Measurements from ENCODE around the gene KATNB1.
A peak's percentile ranks its signal among the peaks of the same experiment; 100 is the strongest.

The KATNB1 gene

GRCh38 chr16:57747496-57747895, 11.9 kb downstream of the KATNB1 start:
- no peak for DNase-seq

- DNase-seq: no peak
Observed at GRCh38 chr16:57747996-57748395, 12.4 kb downstream of the KATNB1 start.

GRCh38 chr16:57748596-57748995, 13.0 kb downstream of the KATNB1 start:
- DNase-seq: no peak

DNA sequence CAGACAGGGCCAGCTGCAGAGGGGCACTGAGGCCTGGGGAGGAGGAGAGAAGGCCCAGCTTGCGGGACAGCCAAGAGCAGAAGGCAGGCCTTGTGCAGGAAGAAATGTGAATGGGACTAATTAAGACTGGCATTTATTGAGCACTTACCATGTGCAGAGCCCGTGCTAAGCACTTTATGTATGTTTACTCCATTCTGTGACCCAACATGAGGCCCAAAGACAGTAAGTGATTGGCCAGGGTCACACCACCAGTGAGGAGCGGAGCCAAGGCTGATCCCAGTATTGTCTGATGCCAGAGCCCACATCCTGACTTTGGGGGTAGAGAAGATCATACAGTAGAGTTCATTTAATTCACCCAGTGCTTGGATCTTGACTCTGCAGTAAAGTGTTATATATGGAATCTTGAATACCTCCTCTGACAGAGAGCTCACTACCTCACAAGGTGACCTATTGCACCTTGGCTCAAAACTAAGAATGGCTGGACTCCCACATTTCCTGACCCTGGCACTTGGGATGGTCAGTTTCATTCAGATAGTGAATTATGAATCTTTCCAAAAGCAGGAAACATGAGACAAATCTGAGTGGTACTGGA, 13.6 kb downstream of the KATNB1 start:
- no peak for DNase-seq

GRCh38 chr16:57749856-57750452, 14.4 kb downstream of the KATNB1 start:
- DNase-seq: no peak

DNA sequence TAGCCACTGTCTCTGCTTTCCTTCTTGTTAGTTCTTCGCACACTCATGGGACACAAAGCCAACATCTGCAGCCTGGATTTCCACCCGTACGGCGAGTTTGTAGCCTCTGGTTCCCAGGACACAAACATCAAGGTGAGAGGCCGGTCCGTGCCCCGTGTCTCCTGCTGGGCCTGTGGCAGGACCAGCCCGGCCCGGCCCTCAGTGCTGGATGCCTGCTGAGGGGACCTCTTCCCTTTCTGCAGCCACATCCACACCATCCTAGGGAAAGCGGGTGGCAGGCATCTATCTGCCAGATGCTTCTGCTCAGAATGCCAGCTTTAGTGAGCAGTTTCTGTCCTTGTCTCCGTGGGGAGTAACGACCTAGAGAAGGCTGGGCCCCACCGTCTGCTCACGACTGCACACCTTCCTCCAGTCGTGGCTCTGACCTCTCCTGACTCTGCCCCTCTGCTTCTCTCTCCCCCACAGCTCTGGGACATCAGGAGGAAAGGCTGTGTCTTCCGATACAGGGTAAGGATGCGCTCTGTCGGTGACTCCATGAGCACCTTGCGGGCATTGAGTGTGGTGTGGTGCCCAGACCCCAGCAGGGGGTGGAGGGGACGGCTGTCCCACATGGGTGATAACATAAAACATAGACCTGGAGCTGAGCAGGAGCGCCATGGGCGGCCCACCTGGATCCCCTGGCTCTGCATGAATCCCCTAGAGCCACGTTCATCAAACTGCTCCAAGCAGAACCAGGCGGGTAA, 15.4 kb downstream of the KATNB1 start:
- no peak for DNase-seq

- DNase-seq: no peak
Observed at GRCh38 chr16:57751539-57752202, 16.1 kb downstream of the KATNB1 start.

GRCh38 chr16:57752203-57752580, 16.6 kb downstream of the KATNB1 start:
- no peak for DNase-seq

GRCh38 chr16:57752581-57753447, 17.2 kb downstream of the KATNB1 start:
- DNase-seq: no peak

GRCh38 chr16:57753448-57754353, 18.1 kb downstream of the KATNB1 start:
- DNase-seq: no peak

DNA sequence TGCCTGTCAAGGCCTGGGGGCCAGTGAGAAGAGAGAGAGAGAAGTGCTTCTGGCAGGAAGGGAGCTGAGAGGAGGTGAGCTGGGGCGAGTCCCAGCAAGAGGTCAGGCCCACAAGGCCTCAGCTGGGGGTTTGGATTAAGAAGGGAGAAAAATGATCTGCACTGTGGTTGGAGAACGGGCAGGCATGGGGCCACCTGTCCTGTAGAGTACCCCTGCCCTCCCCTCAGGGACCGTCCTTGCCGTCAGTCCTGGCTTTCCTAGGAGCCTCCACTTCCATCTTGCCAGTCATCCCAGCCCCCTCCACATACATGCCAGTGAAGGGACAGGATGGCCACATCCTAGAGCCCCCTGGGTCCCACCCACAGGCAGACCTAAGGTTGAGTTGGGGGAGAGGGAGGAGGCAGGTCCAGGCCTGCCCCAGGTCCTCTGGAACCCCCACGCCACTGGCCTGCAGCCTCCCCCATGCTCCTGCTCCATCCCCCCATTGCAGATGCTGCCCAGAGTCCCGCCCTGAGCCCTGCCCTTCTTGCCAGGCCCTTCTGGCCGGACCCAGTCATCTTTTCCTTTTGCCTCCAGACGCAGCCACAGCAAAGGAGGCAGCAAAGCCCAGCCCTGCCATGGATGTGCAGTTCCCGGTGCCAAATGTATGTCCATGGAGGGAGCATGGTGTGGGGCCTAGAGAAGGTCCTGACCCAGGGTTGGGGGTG, 18.9 kb downstream of the KATNB1 start:
- DNase-seq: no peak

- no peak for DNase-seq
Observed at GRCh38 chr16:57755061-57755684, 19.6 kb downstream of the KATNB1 start.

- DNase-seq: no peak
Observed at GRCh38 chr16:57755726-57756423, 20.3 kb downstream of the KATNB1 start.

DNA sequence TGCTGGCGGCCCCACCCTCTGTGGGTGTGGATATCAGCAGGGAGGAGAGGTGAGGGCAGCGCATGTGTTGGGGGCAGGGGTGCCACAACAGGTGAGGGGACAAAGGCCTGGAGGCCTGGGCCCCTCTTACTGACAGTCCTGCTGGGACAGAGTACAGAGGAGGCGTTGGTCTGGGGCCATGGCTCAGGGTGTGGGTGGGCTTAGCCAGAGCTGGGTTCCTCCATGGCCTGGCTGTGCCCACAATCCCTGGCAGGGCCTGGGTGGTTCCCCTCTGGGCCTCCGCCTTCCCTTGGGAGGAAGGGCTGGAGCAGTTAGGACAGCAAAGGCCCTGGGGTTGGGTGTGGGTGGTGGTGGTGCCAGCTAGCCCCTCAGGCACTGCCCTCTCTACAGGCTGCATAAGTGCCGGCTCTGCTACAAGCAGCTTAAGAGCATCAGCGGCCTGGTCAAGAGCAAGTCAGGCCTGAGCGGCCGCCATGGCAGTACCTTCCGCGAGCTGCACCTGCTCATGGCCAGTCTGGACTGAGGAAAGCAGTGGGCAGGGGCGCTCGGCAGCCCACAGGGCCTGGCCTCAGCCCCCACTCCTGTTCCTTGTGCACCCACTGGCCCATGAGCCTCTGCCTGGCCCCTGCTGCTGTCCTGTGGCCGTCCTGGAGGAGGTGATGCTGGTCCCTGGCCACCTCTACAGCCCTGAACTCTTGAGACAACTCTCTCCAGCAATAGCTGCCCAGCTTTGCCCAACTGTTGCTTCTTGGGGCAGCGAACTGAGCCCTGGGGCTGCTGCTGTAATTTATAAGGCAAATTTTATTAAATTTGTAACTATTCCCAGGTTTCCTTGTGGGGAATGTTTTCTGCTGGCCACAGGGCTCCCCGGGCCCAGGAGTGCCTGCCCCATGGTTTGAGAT, 21.1 kb downstream of the KATNB1 start:
- DNase-seq: no peak

DNA sequence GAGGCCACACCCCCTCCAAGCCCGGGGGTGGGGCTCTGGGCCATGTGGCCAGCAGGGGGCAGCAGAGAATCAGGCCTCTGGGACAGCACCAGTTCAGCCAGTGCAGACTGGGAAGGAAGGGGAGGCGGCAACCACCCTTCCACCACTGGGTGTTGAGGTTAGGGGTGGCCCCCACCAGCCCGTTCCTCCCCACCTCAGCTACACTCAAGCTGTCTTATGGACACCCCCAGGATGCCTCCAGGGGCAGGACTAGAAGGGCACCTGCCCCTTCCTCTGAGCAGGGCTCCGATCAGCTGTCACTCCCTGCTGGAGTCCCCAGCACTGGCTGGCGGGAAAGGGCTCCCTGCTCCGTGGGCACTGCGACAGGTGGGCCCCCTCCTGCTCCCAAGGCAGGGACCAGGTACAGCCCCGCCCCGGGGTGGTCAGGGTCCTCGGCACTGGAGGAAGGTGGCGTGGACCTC, 21.8 kb downstream of the KATNB1 start:
- DNase-seq: peak; percentile 82 to 88

DNA sequence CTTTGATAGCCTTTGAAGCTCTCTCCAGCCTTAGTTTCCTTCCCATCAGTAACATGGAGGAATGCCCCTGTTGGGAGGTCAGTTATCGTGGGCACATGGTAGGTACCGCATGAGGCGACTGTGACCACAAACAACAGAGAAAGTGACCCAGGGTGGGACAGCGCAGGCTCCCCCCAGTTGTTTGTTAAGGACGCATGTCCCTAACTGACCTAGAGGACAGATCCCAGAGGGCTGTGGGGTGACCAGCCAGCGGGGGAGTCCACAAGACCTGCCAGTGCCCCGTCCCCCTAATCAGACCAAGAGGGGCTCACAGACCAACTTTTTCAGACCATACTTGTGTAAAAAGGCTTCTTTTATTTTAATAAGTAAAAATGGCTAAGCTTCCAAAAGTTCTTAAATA, 22.3 kb downstream of the KATNB1 start:
- no peak for DNase-seq

GRCh38 chr16:57758331-57759117, 23.0 kb downstream of the KATNB1 start:
- no peak for DNase-seq

GRCh38 chr16:57759131-57759530, 23.6 kb downstream of the KATNB1 start:
- no peak for DNase-seq

All from CD4-positive, alpha-beta T cell treated with Interleukin-1 beta for 1 hour (primary cell).